ENCODE results near the gene C1QTNF8.

DNA sequence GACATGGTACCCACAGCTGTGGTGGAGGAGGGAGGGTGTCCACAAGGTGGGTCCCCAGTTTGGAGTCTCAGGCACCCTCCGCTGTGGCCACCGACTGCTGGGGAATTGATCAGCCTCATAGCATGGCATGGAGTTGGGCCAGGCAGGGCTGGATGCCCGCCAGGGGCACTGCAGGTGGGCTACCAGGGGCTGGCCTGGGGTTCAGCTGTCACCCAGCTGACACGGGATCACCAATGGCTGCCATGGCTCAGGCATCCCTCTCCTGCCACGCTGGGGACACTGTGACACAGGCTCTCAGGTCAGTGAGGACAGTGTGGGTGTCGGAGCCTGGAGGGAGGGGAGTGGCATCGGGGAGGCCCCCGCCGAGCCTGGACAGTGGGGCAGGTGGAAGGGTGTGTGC, 43.3 kb downstream of the C1QTNF8 start:
- TF ChIP-seq, protein P1, sequence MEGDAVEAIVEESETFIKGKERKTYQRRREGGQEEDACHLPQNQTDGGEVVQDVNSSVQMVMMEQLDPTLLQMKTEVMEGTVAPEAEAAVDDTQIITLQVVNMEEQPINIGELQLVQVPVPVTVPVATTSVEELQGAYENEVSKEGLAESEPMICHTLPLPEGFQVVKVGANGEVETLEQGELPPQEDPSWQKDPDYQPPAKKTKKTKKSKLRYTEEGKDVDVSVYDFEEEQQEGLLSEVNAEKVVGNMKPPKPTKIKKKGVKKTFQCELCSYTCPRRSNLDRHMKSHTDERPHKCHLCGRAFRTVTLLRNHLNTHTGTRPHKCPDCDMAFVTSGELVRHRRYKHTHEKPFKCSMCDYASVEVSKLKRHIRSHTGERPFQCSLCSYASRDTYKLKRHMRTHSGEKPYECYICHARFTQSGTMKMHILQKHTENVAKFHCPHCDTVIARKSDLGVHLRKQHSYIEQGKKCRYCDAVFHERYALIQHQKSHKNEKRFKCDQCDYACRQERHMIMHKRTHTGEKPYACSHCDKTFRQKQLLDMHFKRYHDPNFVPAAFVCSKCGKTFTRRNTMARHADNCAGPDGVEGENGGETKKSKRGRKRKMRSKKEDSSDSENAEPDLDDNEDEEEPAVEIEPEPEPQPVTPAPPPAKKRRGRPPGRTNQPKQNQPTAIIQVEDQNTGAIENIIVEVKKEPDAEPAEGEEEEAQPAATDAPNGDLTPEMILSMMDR (optimal IDR thresholded peaks at IDR 0.05 in 1 of 3, IDR thresholded peaks at IDR 0.05 in 1 of 3, conservative IDR thresholded peaks at IDR 0.05 in 1 of 3; ENCODE audit: extremely low read depth in 1 of 3, insufficient read depth in 2 of 3, low read length in 3 of 3), result no peak
- no peak for TF ChIP-seq EZH2 (IDR thresholded peaks at IDR 0.05; ENCODE audit: low read length)
